ENCODE data around the gene ADGRG1.
"Not testable (repeated sequence)": the region's sequence is repeated elsewhere in the genome, so short reads cannot be mapped to it uniquely, and the experiment has no call there.

Gene ADGRG1

GRCh38 chr16:57711346-57711745 is 82.9 kb downstream of the ADGRG1 start:
- H3K4me3 ChIP-seq (ENCODE audit: low read depth, low read length): no peak overlapping the region
- no peak for TF ChIP-seq CTCF (IDR thresholded peaks at IDR 0.05; ENCODE audit: control insufficient read depth, extremely low read depth, insufficient read depth)
- no peak for DNase-seq (ENCODE audit: low read depth)

- no peak for DNase-seq (ENCODE audit: low read depth)
- no peak overlapping the region for H3K4me3 ChIP-seq (ENCODE audit: low read depth, low read length)
- TF ChIP-seq CTCF (IDR thresholded peaks at IDR 0.05; ENCODE audit: control insufficient read depth, extremely low read depth, insufficient read depth): no peak
These were observed 83.6 kb downstream of the ADGRG1 start for GRCh38 chr16:57711993-57712392.

GRCh38 chr16:57712569-57712968 is 84.1 kb downstream of the ADGRG1 start:
- not testable (repeated sequence) for H3K4me3 ChIP-seq (ENCODE audit: low read depth, low read length); DNase-seq (ENCODE audit: low read depth)

- TF ChIP-seq CTCF (IDR thresholded peaks at IDR 0.05; ENCODE audit: control insufficient read depth, extremely low read depth, insufficient read depth): no peak
- no peak for DNase-seq (ENCODE audit: low read depth)
These were observed 85.2 kb downstream of the ADGRG1 start for GRCh38 chr16:57713596-57713995.

GRCh38 chr16:57714047-57714446 is 85.6 kb downstream of the ADGRG1 start:
- DNase-seq (ENCODE audit: low read depth): no peak
- no peak overlapping the region for H3K4me3 ChIP-seq (ENCODE audit: low read depth, low read length)
- TF ChIP-seq CTCF (IDR thresholded peaks at IDR 0.05; ENCODE audit: control insufficient read depth, extremely low read depth, insufficient read depth): no peak

More at GRCh38 chr16:57713596-57713995, 85.2 kb downstream of the ADGRG1 start:
- H3K4me3 ChIP-seq (ENCODE audit: low read depth, low read length): no peak overlapping the region

All from LNCaP clone FGC (cell line).